SK-N-SH (cell line): ENCODE measurements around the gene ALDOB. TPM values are rescaled to one million over a fixed set of nuclear protein-coding genes. Genes with fewer than 3 reads are reported as not detected.

Experiments
- CTCF ChIA-PET: fragments of 300-600, 350-600 bp; formaldehyde crosslinking; extraction: SDS; loops from one replicate; lab custom pipeline; 2021; lab: Yijun Ruan, JAX
- POLR2A ChIA-PET: fragments of 350-600 bp; sonication (Branson Sonifier 250); formaldehyde crosslinking; extraction: SDS; loops from one replicate; lab custom pipeline; 2020; ENCODE audit warnings: antibody characterized with exemption, inconsistent platforms; lab: Yijun Ruan, JAX
- DNase-seq: peaks from one replicate; pipeline ENCODE4 v3.0.0; 2012
- H2AFZ ChIP-seq: fragments of 200-600 bp; sonication (generic); 2 replicates; pipeline ENCODE4 v1.8.1; 2016; ENCODE audit warnings: antibody characterized with exemption, mild to moderate bottlenecking, low read depth
- H3F3A ChIP-seq: fragments of 200-600 bp; sonication (generic); replicated peaks from 2 replicates; pipeline ENCODE3; 2016; ENCODE audit warnings: antibody characterized with exemption, mild to moderate bottlenecking; ENCODE audit not compliant: insufficient read depth
- H3K27ac ChIP-seq, 2 experiments: fragments of 200-500 bp in 1 of 2; fragments of 200-600 bp in 1 of 2; sonication (Bioruptor generic) in 1 of 2; sonication (generic), shearing (Covaris generic) in 1 of 2; 2 replicates each; pipeline versions ENCODE4 v1.5.1 to v1.6.1; 2014 to 2016; ENCODE audit warnings: low read depth in 2 of 2, inconsistent platforms in 1 of 2, low read length in 1 of 2, mild to moderate bottlenecking in 1 of 2, mixed read lengths in 1 of 2
- H3K27me3 ChIP-seq: fragments of 200-600 bp; sonication (generic), shearing (Covaris generic); 2 replicates; pipeline ENCODE4 v1.6.1; 2016; ENCODE audit warnings: mixed run types; ENCODE audit not compliant: insufficient read depth
- H3K36me3 ChIP-seq, 2 experiments: fragments of 200-500 bp in 1 of 2; fragments of 200-600 bp in 1 of 2; sonication (Bioruptor generic) in 1 of 2; sonication (generic) in 1 of 2; replicated peaks in 1 of 2; 2 replicates each; pipeline versions ENCODE3 to v1.5.1; 2014 to 2016; ENCODE audit warnings: low read length in 1 of 2, mild to moderate bottlenecking in 1 of 2; ENCODE audit not compliant: insufficient read depth in 2 of 2, control insufficient read depth in 1 of 2
- H3K4me1 ChIP-seq, 2 experiments: fragments of 200-500 bp in 1 of 2; fragments of 200-600 bp in 1 of 2; sonication (Bioruptor generic) in 1 of 2; sonication (generic), shearing (Covaris generic) in 1 of 2; 2 replicates each; pipeline versions ENCODE4 v1.5.1 to v1.6.1; 2014 to 2016; ENCODE audit warnings: low read depth in 1 of 2, low read length in 1 of 2, mixed run types in 1 of 2; ENCODE audit not compliant: insufficient read depth in 2 of 2, control insufficient read depth in 1 of 2
- H3K4me2 ChIP-seq: fragments of 200-600 bp; sonication (generic), shearing (Covaris generic); 2 replicates; pipeline ENCODE4 v1.6.1; 2017; ENCODE audit warnings: mixed run types
- H3K4me3 ChIP-seq, 2 experiments: fragments of 200-500 bp in 1 of 2; fragments of 200-600 bp in 1 of 2; sonication (Bioruptor generic) in 1 of 2; sonication (generic), shearing (Covaris generic) in 1 of 2; 2 replicates each; pipeline versions ENCODE4 v1.5.1 to v1.8.1; 2014 to 2016; ENCODE audit warnings: low read depth in 2 of 2, inconsistent platforms in 1 of 2, low read length in 1 of 2, mild to moderate bottlenecking in 1 of 2, mixed read lengths in 1 of 2, moderate library complexity in 1 of 2
- H3K79me2 ChIP-seq: fragments of 200-600 bp; sonication (generic); 2 replicates; pipeline ENCODE4 v1.8.1; 2017; ENCODE audit warnings: mild to moderate bottlenecking; ENCODE audit not compliant: insufficient read depth
- H3K9ac ChIP-seq: fragments of 200-600 bp; sonication (generic); 2 replicates; pipeline ENCODE4 v1.6.1; 2017; ENCODE audit warnings: mixed run types
- H3K9me2 ChIP-seq: fragments of 200-600 bp; sonication (generic); 2 replicates; pipeline ENCODE4 v1.6.1; 2017; ENCODE audit warnings: mixed run types
- H3K9me3 ChIP-seq: fragments of 200-600 bp; sonication (generic); 2 replicates; pipeline ENCODE4 v1.6.1; 2017; ENCODE audit warnings: mixed run types, mild to moderate bottlenecking, moderate library complexity
- H4K20me1 ChIP-seq: fragments of 200-600 bp; sonication (generic); 2 replicates; pipeline ENCODE4 v1.6.1; 2017; ENCODE audit warnings: mild to moderate bottlenecking, mixed run types; ENCODE audit not compliant: insufficient read depth
- CHD2 ChIP-seq: fragments of 150-350 bp; IDR thresholded peaks from 2 replicates; pipeline ENCODE4 v1.6.1; 2018; ENCODE audit warnings: low read length; ENCODE audit not compliant: partially characterized antibody
- ELF1 ChIP-seq: IDR thresholded peaks from 2 replicates; pipeline ENCODE4 v1.4.0; 2012
- EP300 ChIP-seq, 2 experiments: IDR thresholded peaks; 2 replicates each; pipeline versions ENCODE4 v1.4.0 to v1.6.1; 2012; ENCODE audit warnings: borderline replicate concordance in 1 of 2, low read depth in 1 of 2, low read length in 1 of 2
- FOSL2 ChIP-seq: IDR thresholded peaks from 2 replicates; pipeline ENCODE4 v1.4.0; 2012; ENCODE audit warnings: low read depth, mild to moderate bottlenecking, moderate library complexity, borderline replicate concordance
- GABPA ChIP-seq: IDR thresholded peaks from 2 replicates; pipeline ENCODE4 v1.4.0; 2012; ENCODE audit warnings: low read depth, mild to moderate bottlenecking
- MEF2A ChIP-seq: IDR thresholded peaks from 2 replicates; pipeline ENCODE4 v1.4.0; 2012; ENCODE audit warnings: low read depth, borderline replicate concordance
- MXI1 ChIP-seq: IDR thresholded peaks from 2 replicates; pipeline ENCODE4 v1.6.1; 2012; ENCODE audit warnings: mild to moderate bottlenecking, low read depth, low read length, improper control_type of control experiment
- NRF1 ChIP-seq: IDR thresholded peaks from 2 replicates; pipeline ENCODE4 v1.6.1; 2012; ENCODE audit warnings: low read depth, mild to moderate bottlenecking, low read length
- POLR2AphosphoS5 ChIP-seq: IDR thresholded peaks from 2 replicates; pipeline ENCODE4 v1.6.1; 2012; ENCODE audit warnings: low read depth, low read length
- RAD21 ChIP-seq: IDR thresholded peaks from 2 replicates; pipeline ENCODE4 v1.6.1; 2012; ENCODE audit warnings: mild to moderate bottlenecking, low read length
- REST ChIP-seq: IDR thresholded peaks from 2 replicates; pipeline ENCODE4 v1.6.1; 2012; ENCODE audit warnings: mild to moderate bottlenecking, low read depth, low read length, moderate library complexity
- RFX5 ChIP-seq: IDR thresholded peaks from 2 replicates; pipeline ENCODE4 v1.6.1; 2012; ENCODE audit warnings: mild to moderate bottlenecking, improper control_type of control experiment, low read length
- RXRA ChIP-seq: IDR thresholded peaks from 2 replicates; pipeline ENCODE4 v1.4.0; 2012; ENCODE audit warnings: low read depth, mild to moderate bottlenecking, borderline replicate concordance
- SIN3A ChIP-seq: IDR thresholded peaks from 2 replicates; pipeline ENCODE4 v1.6.1; 2012; ENCODE audit warnings: low read depth, mild to moderate bottlenecking, low read length, moderate library complexity, borderline replicate concordance
- TEAD4 ChIP-seq: IDR thresholded peaks from 2 replicates; pipeline ENCODE4 v1.4.0; 2012; ENCODE audit warnings: mild to moderate bottlenecking, borderline replicate concordance; ENCODE audit not compliant: insufficient read depth
- USF2 ChIP-seq: fragments of 150-350 bp; IDR thresholded peaks from 2 replicates; pipeline ENCODE4 v1.6.1; 2017; ENCODE audit warnings: antibody characterized with exemption, low read length, low read depth, borderline replicate concordance
- polyA plus RNA-seq, 3 experiments: library from polyadenylated mRNA; depleted of rRNA; stranded (reverse); fragments of >200 nt; gene quantifications; 2 replicates each; pipeline ENCODE4 v1.2.3, GENCODE V29; 2012
- TF ChIP-seq, protein P1 (sequence below): fragments of 150-350 bp; IDR thresholded peaks from 2 replicates; pipeline ENCODE4 v1.6.1; 2016; ENCODE audit warnings: mild to moderate bottlenecking, low read depth, low read length
- TF ChIP-seq, protein P2 (sequence below): IDR thresholded peaks from 2 replicates; pipeline ENCODE4 v1.4.0; 2012; ENCODE audit warnings: low read depth, borderline replicate concordance

Gene ALDOB
- polyA plus RNA-seq, 1 of the 3 experiments (the other 2 are of a cell fraction) = not detected

DNA sequence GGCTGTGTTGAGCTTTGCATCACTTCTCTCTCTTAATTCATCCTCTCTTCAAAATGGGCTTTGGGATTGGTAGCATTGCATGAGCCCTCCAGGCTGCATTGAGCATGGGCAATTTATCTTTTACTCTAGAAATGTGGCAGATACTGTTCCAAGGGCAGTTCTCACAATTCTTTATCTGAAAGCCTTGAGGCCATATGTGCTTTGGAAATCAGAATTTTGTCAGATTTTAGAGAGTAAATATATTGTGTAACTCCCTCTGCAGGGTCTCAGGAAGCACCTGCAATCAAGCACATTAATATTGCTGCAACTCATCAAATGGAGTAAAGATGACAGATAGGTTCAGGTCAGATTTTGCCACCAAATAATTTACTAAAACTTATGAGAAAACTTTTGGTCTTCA, 17.6 kb downstream of the ALDOB start:
- no peaks in the 10 kb centered on the region for H3K79me2 ChIP-seq
- TF ChIP-seq POLR2AphosphoS5 (no peak), TEAD4 (no peak), RXRA (no peak), REST (no peak), GABPA (no peak), MEF2A (no peak), MXI1 (no peak), ELF1 (no peak), SIN3A (no peak), FOSL2 (no peak), NRF1 (no peak), RAD21 (no peak), EP300 (IDR thresholded peaks at IDR 0.05; ENCODE audit: borderline replicate concordance in 1 of 2, low read depth in 1 of 2, low read length in 1 of 2) (no peak), RFX5 (no peak), CHD2 (no peak), USF2 (no peak)
- TF ChIP-seq, protein P1, sequence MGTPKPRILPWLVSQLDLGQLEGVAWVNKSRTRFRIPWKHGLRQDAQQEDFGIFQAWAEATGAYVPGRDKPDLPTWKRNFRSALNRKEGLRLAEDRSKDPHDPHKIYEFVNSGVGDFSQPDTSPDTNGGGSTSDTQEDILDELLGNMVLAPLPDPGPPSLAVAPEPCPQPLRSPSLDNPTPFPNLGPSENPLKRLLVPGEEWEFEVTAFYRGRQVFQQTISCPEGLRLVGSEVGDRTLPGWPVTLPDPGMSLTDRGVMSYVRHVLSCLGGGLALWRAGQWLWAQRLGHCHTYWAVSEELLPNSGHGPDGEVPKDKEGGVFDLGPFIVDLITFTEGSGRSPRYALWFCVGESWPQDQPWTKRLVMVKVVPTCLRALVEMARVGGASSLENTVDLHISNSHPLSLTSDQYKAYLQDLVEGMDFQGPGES = no peak
- TF ChIP-seq, protein P2, sequence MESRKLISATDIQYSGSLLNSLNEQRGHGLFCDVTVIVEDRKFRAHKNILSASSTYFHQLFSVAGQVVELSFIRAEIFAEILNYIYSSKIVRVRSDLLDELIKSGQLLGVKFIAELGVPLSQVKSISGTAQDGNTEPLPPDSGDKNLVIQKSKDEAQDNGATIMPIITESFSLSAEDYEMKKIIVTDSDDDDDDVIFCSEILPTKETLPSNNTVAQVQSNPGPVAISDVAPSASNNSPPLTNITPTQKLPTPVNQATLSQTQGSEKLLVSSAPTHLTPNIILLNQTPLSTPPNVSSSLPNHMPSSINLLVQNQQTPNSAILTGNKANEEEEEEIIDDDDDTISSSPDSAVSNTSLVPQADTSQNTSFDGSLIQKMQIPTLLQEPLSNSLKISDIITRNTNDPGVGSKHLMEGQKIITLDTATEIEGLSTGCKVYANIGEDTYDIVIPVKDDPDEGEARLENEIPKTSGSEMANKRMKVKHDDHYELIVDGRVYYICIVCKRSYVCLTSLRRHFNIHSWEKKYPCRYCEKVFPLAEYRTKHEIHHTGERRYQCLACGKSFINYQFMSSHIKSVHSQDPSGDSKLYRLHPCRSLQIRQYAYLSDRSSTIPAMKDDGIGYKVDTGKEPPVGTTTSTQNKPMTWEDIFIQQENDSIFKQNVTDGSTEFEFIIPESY = no peak
- no peak overlapping the region; a peak in 1 of 4 replicates for H3K27ac ChIP-seq
- CTCF ChIA-PET = interaction anchor here (1.2 kb wide), 1 partner anchor 10 kb away, joined by 3 read pairs; no protein-coding TSS in a partner anchor
- H3K9me2 ChIP-seq = no peaks in the 10 kb centered on the region
- no peaks in the 10 kb centered on the region for H3K36me3 ChIP-seq
- H3K4me2 ChIP-seq = no peak overlapping the region
- H2AFZ ChIP-seq = no peak overlapping the region
- no peaks in the 10 kb centered on the region for H3K9me3 ChIP-seq
- H3K4me1 ChIP-seq = no peaks in the 10 kb centered on the region
- H3K27me3 ChIP-seq = no peaks in the 10 kb centered on the region
- H3F3A ChIP-seq = peaks cover 6% of the 10 kb centered on the region
- H3K9ac ChIP-seq = no peak overlapping the region
- no peak overlapping the region for H3K4me3 ChIP-seq
- POLR2A ChIA-PET = no interaction called here
- DNase-seq = no peak
- H4K20me1 ChIP-seq = no peaks in the 10 kb centered on the region
